Activated effector memory CD4-positive, alpha-beta T cell treated with anti-CD3 and anti-CD28 coated beads, Interleukin-2, amount 50 U/mL, for 16 hours (primary cell): Measurements from ENCODE around the gene DCAF10.
A peak's percentile ranks its signal among the peaks of the same experiment; 100 is the strongest.

Source experiments
- DNase-seq: peaks from one replicate; pipeline ENCODE4 v3.0.0-alpha.2; 2020

DCAF10 gene

GRCh38 chr9:37909836-37910235 lies 109.2 kb downstream of the DCAF10 start:
- DNase-seq = peak; percentile 12

- no peak for DNase-seq
Measured at GRCh38 chr9:37910271-37910670, 109.7 kb downstream of the DCAF10 start.

- peak; percentile 34 for DNase-seq
Measured at GRCh38 chr9:37911271-37911681, 110.7 kb downstream of the DCAF10 start.

- peak; percentile 92 for DNase-seq
Measured at GRCh38 chr9:37913480-37914153, 113.0 kb downstream of the DCAF10 start.

GRCh38 chr9:37914154-37914551 lies 113.6 kb downstream of the DCAF10 start:
- peak; percentile 57 for DNase-seq

GRCh38 chr9:37914701-37915358 lies 114.2 kb downstream of the DCAF10 start:
- peak; percentile 42 for DNase-seq

GRCh38 chr9:37915911-37916470 lies 115.4 kb downstream of the DCAF10 start:
- peak; percentile 53 for DNase-seq

GRCh38 chr9:37916471-37917312 lies 116.1 kb downstream of the DCAF10 start:
- peak; percentile 51 for DNase-seq
